DND-41 (cell line): ENCODE data around the gene CCDC85C.

ENCODE experiments used
- EZH2 ChIP-seq: IDR thresholded peaks from 3 replicates; pipeline ENCODE4 v1.6.1; 2012; ENCODE audit warnings: borderline replicate concordance, low read depth, mild to moderate bottlenecking, moderate library complexity, low read length, inconsistent platforms; ENCODE audit not compliant: severe bottlenecking
- TF ChIP-seq, protein P1 (sequence below): IDR thresholded peaks from 2 replicates; pipeline ENCODE4 v1.5.1; 2012; ENCODE audit warnings: borderline replicate concordance, low read length, moderate library complexity, mild to moderate bottlenecking; ENCODE audit not compliant: poor library complexity, severe bottlenecking; ENCODE audit errors: extremely low read depth

GRCh38 chr14:99649643-99650042 is 45.6 kb upstream of the CCDC85C start:
- TF ChIP-seq, protein P1, sequence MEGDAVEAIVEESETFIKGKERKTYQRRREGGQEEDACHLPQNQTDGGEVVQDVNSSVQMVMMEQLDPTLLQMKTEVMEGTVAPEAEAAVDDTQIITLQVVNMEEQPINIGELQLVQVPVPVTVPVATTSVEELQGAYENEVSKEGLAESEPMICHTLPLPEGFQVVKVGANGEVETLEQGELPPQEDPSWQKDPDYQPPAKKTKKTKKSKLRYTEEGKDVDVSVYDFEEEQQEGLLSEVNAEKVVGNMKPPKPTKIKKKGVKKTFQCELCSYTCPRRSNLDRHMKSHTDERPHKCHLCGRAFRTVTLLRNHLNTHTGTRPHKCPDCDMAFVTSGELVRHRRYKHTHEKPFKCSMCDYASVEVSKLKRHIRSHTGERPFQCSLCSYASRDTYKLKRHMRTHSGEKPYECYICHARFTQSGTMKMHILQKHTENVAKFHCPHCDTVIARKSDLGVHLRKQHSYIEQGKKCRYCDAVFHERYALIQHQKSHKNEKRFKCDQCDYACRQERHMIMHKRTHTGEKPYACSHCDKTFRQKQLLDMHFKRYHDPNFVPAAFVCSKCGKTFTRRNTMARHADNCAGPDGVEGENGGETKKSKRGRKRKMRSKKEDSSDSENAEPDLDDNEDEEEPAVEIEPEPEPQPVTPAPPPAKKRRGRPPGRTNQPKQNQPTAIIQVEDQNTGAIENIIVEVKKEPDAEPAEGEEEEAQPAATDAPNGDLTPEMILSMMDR, result no peak
- TF ChIP-seq EZH2, result no peak
